Stimulated activated CD4-positive, alpha-beta T cell treated with anti-CD3 and anti-CD28 coated beads, Interleukin-12 subunit alpha, Interleukin-12 subunit beta, amount 100 ng/mL, for 48 hours (primary cell): ENCODE data around the gene PDE2A.
"Not testable (repeated sequence)": the region's sequence is repeated elsewhere in the genome, so short reads cannot be mapped to it uniquely, and the experiment has no call there.

ENCODE experiments used
- DNase-seq, 3 donors: peaks; one replicate each; pipeline ENCODE4 v3.0.0-alpha.2; 2020; ENCODE audit warnings: low read depth in 2 of 3, low spot score in 1 of 3

The PDE2A gene

DNA sequence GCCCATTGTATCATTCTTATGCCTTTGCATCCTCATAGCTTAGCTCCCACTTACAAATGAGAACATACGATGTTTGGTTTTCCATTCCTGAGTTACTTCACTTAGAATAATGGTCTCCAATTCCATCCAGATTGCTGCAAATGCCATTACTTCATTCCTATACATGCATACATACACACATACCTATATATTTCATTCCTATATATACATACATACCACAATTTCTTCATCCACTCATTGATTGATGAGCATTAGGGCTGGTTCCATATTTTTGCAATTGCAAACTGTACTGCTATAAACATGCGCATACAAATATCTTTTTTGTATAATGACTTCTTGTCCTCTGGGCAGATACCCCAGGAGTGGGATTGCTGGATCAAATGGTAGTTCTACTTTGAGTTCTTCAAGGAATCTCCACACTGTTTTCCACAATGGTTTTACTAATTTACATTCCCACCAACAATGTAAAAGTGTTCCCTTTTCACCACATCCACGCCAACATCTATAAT lies 119.2 kb downstream of the PDE2A start:
- DNase-seq = not testable (repeated sequence)

DNA sequence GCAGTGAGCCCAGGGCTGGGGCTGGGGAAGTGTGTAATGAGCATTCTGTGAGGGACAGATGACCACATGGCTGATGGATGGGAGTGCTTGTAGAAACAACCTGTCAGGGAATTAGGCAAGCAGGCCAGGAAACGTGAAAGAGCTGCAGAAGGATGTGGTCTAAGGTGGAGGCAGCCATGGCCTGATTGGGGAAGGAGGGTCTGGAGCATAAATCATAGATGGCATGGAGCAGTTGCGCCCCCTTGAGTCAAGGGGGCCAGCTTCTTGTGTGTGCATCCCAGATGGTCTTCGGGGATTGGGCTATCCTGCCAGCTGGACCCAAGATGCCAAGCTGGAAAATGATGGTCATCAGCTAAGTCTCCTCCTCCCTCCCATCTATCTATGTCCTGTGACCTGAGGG lies 120.5 kb downstream of the PDE2A start:
- DNase-seq = peak in 2 of 3 donors; percentile 8 to 11

DNA sequence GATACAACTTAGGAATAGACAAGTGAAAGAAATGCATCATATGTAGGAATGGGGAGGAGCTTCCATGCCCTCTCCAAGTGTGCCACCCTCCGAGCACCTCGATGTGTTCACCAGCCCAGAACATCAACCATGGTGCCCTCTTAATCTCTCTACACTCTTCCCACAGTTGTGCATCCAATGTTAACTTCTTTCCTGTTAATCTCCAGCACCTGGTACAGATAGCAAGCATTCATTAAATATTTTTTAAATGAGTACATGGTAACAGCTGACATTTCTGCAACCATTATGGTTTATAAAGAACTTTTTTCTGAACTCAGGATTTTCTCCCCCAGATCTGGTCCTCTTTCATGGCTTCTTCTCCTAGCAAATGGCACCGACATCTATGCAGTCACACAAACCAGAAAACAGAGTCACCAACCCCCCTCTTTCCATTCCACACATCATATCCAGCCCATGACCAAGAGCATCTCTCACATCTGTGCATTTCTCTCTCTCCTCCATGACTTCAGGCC lies 121.8 kb downstream of the PDE2A start:
- no peak for DNase-seq

DNA sequence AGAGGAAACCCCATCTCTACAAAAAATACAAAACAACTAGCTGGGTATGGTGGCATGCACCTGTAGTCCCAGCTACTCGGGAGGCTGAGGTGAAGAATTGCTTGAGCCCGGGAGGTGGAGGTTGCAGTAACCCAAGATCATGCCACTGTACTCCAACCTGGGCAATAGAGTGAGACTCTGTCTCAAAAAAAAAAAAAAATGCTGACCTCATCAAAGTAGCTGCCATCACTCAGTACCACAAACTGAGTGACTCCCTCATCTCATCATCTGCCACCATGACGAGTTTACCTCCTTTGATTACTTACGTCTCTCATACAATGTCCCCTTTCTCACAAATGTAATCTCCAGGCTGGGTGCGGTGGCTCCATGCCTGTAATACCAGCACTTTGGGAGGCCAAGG lies 122.7 kb downstream of the PDE2A start:
- no peak for DNase-seq

DNA sequence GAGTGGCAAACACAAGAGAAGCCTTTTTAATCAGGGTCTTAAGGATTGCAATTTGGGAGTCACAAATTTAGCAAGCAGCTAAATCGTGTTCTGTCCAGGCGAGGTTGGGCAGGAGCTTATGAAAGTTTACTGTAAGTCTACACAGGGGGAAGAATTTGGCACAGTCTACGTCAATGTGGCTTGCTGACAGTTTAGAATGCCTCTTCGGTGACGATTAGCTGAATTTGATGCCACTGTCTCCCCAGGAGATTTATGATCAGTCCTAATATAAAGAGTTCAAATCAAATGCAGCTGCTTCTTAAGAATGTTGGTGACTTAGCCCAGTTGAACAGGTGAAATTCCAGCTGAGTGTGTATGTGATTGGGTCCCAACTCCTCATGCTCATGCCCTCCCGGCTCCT lies 125.8 kb downstream of the PDE2A start:
- no peak for DNase-seq

DNA sequence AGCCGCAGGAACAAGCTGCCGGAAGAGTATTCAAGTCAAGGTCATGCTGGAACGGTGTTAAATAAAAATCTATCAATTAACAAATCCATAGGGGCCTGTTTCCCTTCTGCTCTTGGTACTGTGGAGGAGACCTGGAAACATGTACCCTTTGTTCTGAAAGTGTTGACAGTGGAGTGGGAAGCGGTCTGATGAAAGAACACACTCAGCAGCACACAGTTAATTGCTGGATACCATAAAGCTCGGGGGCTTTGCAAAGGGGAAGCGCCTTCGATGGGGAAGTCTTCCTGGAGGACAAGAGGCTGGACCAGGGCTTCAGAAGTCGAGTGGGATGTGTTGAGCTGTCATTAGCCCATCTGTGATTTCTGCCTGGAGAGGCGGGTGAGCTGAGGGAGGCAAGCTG lies 127.4 kb downstream of the PDE2A start:
- no peak for DNase-seq

DNA sequence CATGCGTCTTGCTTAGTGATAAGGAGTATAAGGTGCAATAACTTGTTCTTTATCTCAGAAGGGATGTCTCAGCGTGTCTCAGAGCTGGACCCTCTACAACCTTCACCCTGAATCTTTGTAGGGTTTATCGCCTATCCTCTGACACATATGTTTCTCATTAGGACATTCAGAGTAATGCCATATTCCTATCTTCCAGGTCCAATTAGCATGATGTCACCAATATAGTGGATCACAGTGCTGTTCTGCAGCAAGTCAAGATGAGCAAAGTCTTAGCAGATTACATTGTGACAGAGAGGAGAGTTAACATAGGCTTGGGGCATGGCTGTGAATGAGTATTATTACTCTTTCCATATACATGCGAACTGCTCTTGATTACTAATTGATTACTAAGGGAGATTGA lies 129.6 kb downstream of the PDE2A start:
- DNase-seq = no peak

DNA sequence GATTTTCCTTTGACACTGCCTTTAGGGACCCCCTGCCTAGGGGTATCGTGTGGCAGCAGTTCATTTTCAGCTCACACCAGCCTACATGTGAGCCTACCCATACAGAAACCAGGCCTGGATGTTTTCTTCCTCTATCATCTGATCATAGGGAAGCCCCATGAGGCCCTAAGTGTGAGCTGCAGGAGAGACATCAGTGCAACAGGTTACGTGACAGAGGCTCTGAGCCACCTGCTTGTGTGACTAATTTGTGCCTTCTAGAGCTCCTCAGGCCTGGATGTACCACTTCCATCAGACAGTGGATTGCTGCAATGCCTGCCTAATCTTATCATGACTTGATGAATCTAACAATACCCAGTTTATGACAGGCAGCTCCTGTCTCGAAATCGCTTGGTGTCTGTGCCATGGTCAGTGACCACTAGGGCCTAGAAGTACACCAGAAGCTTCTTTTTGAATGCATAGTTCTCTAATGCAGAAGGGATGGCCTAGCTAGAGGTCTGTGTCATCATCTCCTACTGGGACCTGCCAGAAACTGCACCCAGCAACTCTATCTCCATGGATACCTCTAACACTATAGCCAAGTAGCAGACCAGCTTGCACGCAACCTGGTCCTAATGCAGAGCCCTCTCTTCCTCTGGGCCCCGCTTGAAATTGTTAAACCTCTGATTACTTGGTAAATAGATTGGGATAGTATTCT lies 130.2 kb downstream of the PDE2A start:
- no peak for DNase-seq

DNA sequence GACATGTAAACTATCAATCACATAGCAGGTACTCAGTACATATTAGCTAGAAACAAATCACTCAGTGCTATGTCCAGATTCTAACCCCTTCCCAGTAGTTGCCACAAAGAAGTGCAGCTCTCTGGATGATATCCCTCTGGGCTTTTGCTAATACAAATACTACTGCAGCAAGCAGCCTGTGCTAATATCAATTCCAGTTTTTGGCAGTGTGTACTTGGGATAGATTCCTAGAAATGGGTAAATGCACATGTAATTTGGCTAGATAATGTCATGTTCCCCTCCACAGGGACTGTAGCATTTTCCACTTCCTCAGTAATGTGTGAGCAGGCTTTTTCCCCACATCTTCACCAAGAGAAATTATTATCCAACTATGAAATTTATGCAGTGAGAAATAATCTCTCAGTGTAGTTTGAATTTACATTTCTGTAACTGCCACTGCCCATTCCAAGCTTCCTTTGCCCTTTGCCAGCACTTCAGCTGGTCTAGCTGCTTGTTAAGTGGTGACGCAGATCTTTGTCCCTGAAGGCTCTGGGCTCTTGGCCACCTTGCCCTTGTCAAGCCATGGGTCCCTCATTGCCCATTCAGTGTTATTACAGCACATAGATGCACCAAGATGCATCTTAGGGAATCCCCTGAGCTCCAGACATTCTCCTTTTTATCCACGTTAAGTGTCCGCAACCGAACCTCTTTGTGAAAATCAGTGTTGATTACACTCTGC lies 132.8 kb downstream of the PDE2A start:
- DNase-seq = no peak

DNA sequence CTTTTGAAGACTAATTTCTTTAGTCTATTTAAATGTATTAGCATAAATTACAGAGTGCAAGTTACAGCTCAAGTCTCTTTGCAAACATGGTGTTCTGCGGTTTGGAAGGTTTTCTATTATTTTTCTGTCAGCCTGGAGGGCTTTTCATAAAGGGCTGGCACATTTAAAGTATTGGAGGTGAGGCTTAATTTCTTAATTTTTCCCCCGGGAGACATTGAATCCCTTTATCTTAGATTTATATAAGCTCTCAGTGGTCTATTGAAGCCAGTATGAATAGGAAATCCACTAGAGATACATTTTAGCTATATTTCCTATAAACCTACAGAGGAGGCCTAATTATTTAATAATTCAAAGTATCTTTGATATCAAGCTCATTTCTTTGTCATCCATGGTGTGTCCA lies 137.2 kb downstream of the PDE2A start:
- DNase-seq = no peak

DNA sequence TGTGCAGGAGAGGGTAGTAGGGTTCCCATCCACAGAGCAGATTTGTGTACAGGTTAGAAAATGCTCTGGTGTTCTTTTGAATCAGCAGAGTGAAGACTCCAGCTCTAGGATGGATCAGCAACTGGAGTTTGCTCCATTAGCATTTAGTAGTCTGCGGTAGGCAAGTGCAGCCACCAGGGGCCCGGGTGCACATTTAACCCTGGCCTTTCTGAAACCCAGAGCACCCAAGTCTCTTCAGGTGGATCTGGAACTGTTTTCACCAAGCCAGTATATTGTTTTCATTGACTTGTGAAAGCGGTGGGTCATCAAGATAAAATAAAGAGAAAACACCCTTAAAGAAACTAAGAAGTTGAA lies 139.1 kb downstream of the PDE2A start:
- DNase-seq = no peak

DNA sequence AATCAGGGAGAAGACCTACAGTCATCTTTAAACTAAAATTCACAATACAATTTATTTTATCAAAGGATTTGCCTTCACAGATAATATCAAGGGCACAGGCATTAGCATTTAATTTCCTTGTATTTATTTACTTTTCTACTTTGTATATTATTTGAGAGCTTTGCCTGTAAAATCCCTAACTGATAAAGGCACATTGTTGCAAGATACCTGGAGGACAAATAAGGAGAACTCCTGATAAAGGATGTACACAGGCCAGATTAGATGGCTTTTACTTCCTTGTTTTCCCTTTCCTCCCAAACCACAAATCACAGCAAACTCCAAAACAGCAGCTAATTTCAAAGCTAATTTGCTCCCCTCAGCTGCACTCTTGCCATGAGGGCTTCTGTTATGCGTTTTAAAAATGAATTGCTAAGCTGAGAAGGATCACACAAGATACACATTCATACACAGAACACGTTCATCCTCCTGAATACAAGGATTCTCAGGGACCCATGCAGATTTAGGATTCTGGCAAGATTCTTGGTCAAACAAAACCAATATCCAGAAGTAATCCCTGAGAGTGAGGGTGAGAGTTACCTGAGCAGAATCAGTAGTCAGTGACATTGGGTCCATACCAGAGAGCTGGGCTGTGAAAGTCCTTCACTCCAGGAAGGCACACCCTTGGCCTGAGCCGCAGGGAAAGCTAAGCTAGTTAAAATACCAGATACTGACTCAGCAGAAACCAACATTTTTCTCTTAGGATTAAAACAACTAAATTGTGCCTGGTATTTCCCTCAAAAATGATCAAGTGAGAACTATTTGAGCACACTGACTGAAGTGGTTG lies 139.6 kb downstream of the PDE2A start:
- DNase-seq = no peak

DNA sequence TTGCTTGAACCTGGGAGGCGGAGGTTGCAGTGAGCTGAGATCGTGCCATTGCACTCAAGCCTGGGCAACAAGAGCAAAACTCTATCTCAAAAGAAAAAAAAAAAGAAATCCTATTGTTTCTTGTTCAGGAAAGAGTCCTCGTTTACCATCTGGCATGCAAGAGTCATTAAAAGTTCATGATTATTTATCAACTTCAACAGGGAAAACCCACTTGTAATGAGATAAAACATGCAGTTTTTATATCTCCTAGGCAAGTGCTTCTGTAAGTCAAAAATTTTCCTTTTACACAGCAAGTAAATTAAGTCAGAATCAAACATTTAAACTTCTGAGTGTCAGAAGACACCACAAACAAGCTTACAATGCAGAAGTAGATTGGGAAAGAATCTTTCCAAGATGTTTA lies 145.2 kb downstream of the PDE2A start:
- no peak for DNase-seq

DNA sequence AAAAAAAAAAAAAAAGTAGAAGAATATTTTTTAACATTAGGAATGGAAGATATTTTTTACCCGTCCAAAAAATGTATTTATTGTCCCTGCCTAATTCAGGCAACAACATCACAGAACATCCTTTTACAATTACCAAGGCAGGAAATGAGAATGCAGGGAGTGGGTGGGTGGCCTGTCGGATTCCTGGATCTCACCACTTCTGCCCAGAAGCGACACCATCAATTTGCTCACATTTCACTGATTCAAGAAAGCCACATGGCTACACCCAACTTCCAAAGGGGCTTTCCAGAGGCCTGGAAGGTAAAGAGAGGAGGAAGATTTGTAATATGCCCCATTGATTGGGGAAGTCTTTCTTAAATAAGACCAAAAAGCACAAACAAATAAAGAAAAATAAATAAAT lies 146.1 kb downstream of the PDE2A start:
- DNase-seq = no peak
